Measurements from ENCODE around the gene FHIT. TPM values are rescaled to one million over a fixed set of nuclear protein-coding genes. Genes with fewer than 3 reads are reported as not detected.

The FHIT gene
- total and polyA plus RNA-seq, 4 donors = 2.1 to 14.7 (median 6.6) TPM

GRCh38 chr3:61081554-61081953 lies 169.7 kb downstream of the FHIT start:
- H3K27ac ChIP-seq (ENCODE audit: low read depth in 1 of 2, low read length in 2 of 2) = no peak overlapping the region
- no peak for TF ChIP-seq EGR1 (IDR thresholded peaks at IDR 0.05; ENCODE audit: low read depth in 2 of 2)
- TF ChIP-seq GABPA (IDR thresholded peaks at IDR 0.05 in 1 of 2, conservative IDR thresholded peaks at IDR 0.05 in 1 of 2) = no peak
- no peak for TF ChIP-seq HNF4G (IDR thresholded peaks at IDR 0.05)
- no peak for TF ChIP-seq ZBTB33 (IDR thresholded peaks at IDR 0.05)
- WGBS = 90% methylated on average over 3 of the region's 3 CpGs
- peaks cover 0 to 1% (median 0%) of the 10 kb centered on the region in 4 donors for H3K9me3 ChIP-seq (ENCODE audit: control insufficient read depth in 4 of 4, low read length in 3 of 4)
- no peak overlapping the region for H3K9ac ChIP-seq (ENCODE audit: low read depth in 1 of 2, low read length in 2 of 2)
- H3K4me3 ChIP-seq (ENCODE audit: low read depth in 1 of 3, low read length in 3 of 3) = no peak overlapping the region
- H3K27me3 ChIP-seq (ENCODE audit: control insufficient read depth in 4 of 4, insufficient read depth in 4 of 4, low read length in 3 of 4) = no peaks in the 10 kb centered on the region
- no peaks in the 10 kb centered on the region for H3K4me1 ChIP-seq (ENCODE audit: control insufficient read depth in 4 of 4, insufficient read depth in 4 of 4, low read length in 3 of 4)
- no peak for DNase-seq (ENCODE audit: low spot score)
- no peaks in the 10 kb centered on the region for H3K36me3 ChIP-seq (ENCODE audit: control insufficient read depth in 4 of 4, insufficient read depth in 3 of 4, low read depth in 1 of 4, low read length in 3 of 4)

GRCh38 chr3:61080737-61081445 lies 170.4 kb downstream of the FHIT start:
- Histone ChIP-seq H3K9ac (ENCODE audit: low read depth in 1 of 2, low read length in 2 of 2) (no peak overlapping the region), H3K36me3 (ENCODE audit: control insufficient read depth in 4 of 4, insufficient read depth in 3 of 4, low read depth in 1 of 4, low read length in 3 of 4) (no peaks in the 10 kb centered on the region), H3K27me3 (ENCODE audit: control insufficient read depth in 4 of 4, insufficient read depth in 4 of 4, low read length in 3 of 4) (no peaks in the 10 kb centered on the region), H3K4me1 (ENCODE audit: control insufficient read depth in 4 of 4, insufficient read depth in 4 of 4, low read length in 3 of 4) (no peaks in the 10 kb centered on the region), H3K4me3 (ENCODE audit: low read depth in 1 of 3, low read length in 3 of 3) (no peak overlapping the region), H3K9me3 (ENCODE audit: control insufficient read depth in 4 of 4, low read length in 3 of 4) (peaks cover 0 to 1% (median 0%) of the 10 kb centered on the region in 4 donors), H3K27ac (ENCODE audit: low read depth in 1 of 2, low read length in 2 of 2) (no peak overlapping the region)
- WGBS = 87% methylated on average over 5 of the region's 5 CpGs
- no peak for DNase-seq (ENCODE audit: low spot score)
- no peak for TF ChIP-seq RXRA (IDR thresholded peaks at IDR 0.05)
- no peak for TF ChIP-seq GABPA (IDR thresholded peaks at IDR 0.05 in 1 of 2, conservative IDR thresholded peaks at IDR 0.05 in 1 of 2)
- no peak for TF ChIP-seq RAD21 (IDR thresholded peaks at IDR 0.05)
- TF ChIP-seq TAF1 (conservative IDR thresholded peaks at IDR 0.05) = no peak
- no peak for TF ChIP-seq YY1 (IDR thresholded peaks at IDR 0.05)
- TF ChIP-seq JUND (IDR thresholded peaks at IDR 0.05) = no peak
- no peak for TF ChIP-seq ATF3 (IDR thresholded peaks at IDR 0.05)
- no peak for TF ChIP-seq REST (IDR thresholded peaks at IDR 0.05)
- no peak for TF ChIP-seq CTCF (IDR thresholded peaks at IDR 0.05; ENCODE audit: low read depth, low read length, missing input control)
- TF ChIP-seq FOXA2 (IDR thresholded peaks at IDR 0.05) = no peak
- TF ChIP-seq HNF4G (IDR thresholded peaks at IDR 0.05) = no peak
- TF ChIP-seq MAX (IDR thresholded peaks at IDR 0.05) = no peak
- TF ChIP-seq NR2F2 (IDR thresholded peaks at IDR 0.05) = no peak
- no peak for TF ChIP-seq EGR1 (IDR thresholded peaks at IDR 0.05; ENCODE audit: low read depth in 2 of 2)
- no peak for TF ChIP-seq HNF4A (conservative IDR thresholded peaks at IDR 0.05)

All from liver (tissue), 9 donors.